WTC11 (cell line): ENCODE results near the gene TEK. TPM values are rescaled to one million over a fixed set of nuclear protein-coding genes. Genes with fewer than 3 reads are reported as not detected.
A peak's percentile ranks its signal among the peaks of the same experiment; 100 is the strongest.

Source experiments
- ATAC-seq: fragments of 200-7000 bp; cut with Tn5 transposase; 2 replicates; pipeline ENCODE4 v1.10.0; 2021; ENCODE audit warnings: mild to moderate bottlenecking, moderate library complexity
- CTCF ChIA-PET: fragments of 300-600 bp; sonication (Branson Sonifier 250); formaldehyde crosslinking; loops from one replicate; lab custom pipeline; 2021; ENCODE audit warnings: antibody characterized with exemption; lab: Charles Lee
- POLR2A ChIA-PET: fragments of 350-600 bp; sonication (Branson Sonifier 250); formaldehyde crosslinking; loops from one replicate; lab custom pipeline; 2021; ENCODE audit warnings: antibody characterized with exemption; lab: Charles Lee
- DNase-seq: peaks from one replicate; pipeline ENCODE4 v3.0.0; 2021; ENCODE audit warnings: low spot score
- H3K27ac Mint-ChIP-seq: 2 replicates; pipeline ENCODE4 v1.8.0; 2021; ENCODE audit warnings: mixed read lengths
- H3K27me3 Mint-ChIP-seq: 2 replicates; pipeline ENCODE4 v1.8.0; 2021; ENCODE audit warnings: low read depth, mild to moderate bottlenecking, moderate library complexity, mixed read lengths
- H3K36me3 Mint-ChIP-seq: 2 replicates; pipeline ENCODE4 v1.8.0; 2021; ENCODE audit warnings: mixed read lengths
- H3K4me1 Mint-ChIP-seq: 2 replicates; pipeline ENCODE4 v1.8.0; 2022; ENCODE audit warnings: mixed read lengths
- H3K4me3 Mint-ChIP-seq: 2 replicates; pipeline ENCODE4 v1.8.0; 2021; ENCODE audit warnings: mild to moderate bottlenecking, moderate library complexity, mixed read lengths
- H3K9me3 Mint-ChIP-seq: 2 replicates; pipeline ENCODE4 v1.8.0; 2021; ENCODE audit warnings: mixed read lengths
- AFF4 ChIP-seq: sonication (generic); formaldehyde crosslinking; IDR thresholded peaks from 2 replicates; pipeline ENCODE4 v1.8.1; 2023; ENCODE audit warnings: mild to moderate bottlenecking, missing genetic modification reagents, borderline replicate concordance
- ATF3 ChIP-seq: sonication (generic); formaldehyde crosslinking; conservative IDR thresholded peaks from 2 replicates; pipeline ENCODE4 v1.8.1; 2022; ENCODE audit warnings: mild to moderate bottlenecking, missing genetic modification reagents
- CBFB ChIP-seq: sonication (generic); formaldehyde crosslinking; IDR thresholded peaks from 2 replicates; pipeline ENCODE4 v1.8.1; 2022; ENCODE audit warnings: mild to moderate bottlenecking, low read depth, missing genetic modification reagents
- CREB1 ChIP-seq: sonication (generic); formaldehyde crosslinking; IDR thresholded peaks from 2 replicates; pipeline ENCODE4 v1.8.0; 2023; ENCODE audit warnings: mild to moderate bottlenecking, missing genetic modification reagents
- CTCF ChIP-seq: fragments of 200-600 bp; IDR thresholded peaks from 2 replicates; pipeline ENCODE4 v1.8.0; 2022; ENCODE audit warnings: antibody characterized with exemption
- EMX1 ChIP-seq: fragments of 250-450 bp; sonication (Bioruptor Pico); IDR thresholded peaks from 2 replicates; pipeline ENCODE4 v1.8.0; 2021; ENCODE audit warnings: mild to moderate bottlenecking
- ETV6 ChIP-seq: sonication (generic); formaldehyde crosslinking; IDR thresholded peaks from 2 replicates; pipeline ENCODE4 v1.8.1; 2022; ENCODE audit warnings: mild to moderate bottlenecking, missing genetic modification reagents
- FOXJ3 ChIP-seq: sonication (generic); formaldehyde crosslinking; IDR thresholded peaks from 2 replicates; pipeline ENCODE4 v1.9.0; 2021; ENCODE audit warnings: missing genetic modification reagents, mild to moderate bottlenecking, borderline replicate concordance
- GABPB1 ChIP-seq: sonication (generic); formaldehyde crosslinking; IDR thresholded peaks from 2 replicates; pipeline ENCODE4 v1.8.1; 2023; ENCODE audit warnings: mild to moderate bottlenecking, missing genetic modification reagents
- GTF2I ChIP-seq: fragments of 250-450 bp; sonication (Bioruptor Pico); conservative IDR thresholded peaks from 2 replicates; pipeline ENCODE4 v1.4.0; 2021; ENCODE audit warnings: mild to moderate bottlenecking
- JAZF1 ChIP-seq: fragments of 250-450 bp; sonication (Bioruptor Pico); IDR thresholded peaks from 2 replicates; pipeline ENCODE4 v1.9.0; 2021; ENCODE audit warnings: moderate library complexity, mild to moderate bottlenecking, inconsistent platforms
- JUN ChIP-seq: sonication (generic); formaldehyde crosslinking; IDR thresholded peaks from 2 replicates; pipeline ENCODE4 v1.8.0; 2023; ENCODE audit warnings: mild to moderate bottlenecking, missing genetic modification reagents
- PRRX2 ChIP-seq: fragments of 250-450 bp; sonication (Bioruptor Pico); IDR thresholded peaks from 2 replicates; pipeline ENCODE4 v1.8.0; 2021; ENCODE audit warnings: mild to moderate bottlenecking
- SMAD4 ChIP-seq: sonication (generic); formaldehyde crosslinking; IDR thresholded peaks from 2 replicates; pipeline ENCODE4 v1.8.0; 2022; ENCODE audit warnings: mild to moderate bottlenecking, missing genetic modification reagents
- TEAD1 ChIP-seq: sonication (generic); formaldehyde crosslinking; IDR thresholded peaks from 2 replicates; pipeline ENCODE4 v1.8.0; 2022; ENCODE audit warnings: mild to moderate bottlenecking, missing genetic modification reagents
- TEAD4 ChIP-seq: sonication (generic); formaldehyde crosslinking; IDR thresholded peaks from 2 replicates; pipeline ENCODE4 v1.8.0; 2022; ENCODE audit warnings: mild to moderate bottlenecking, missing genetic modification reagents
- TP53 ChIP-seq: sonication (generic); formaldehyde crosslinking; IDR thresholded peaks from 2 replicates; pipeline ENCODE4 v1.8.1; 2023; ENCODE audit warnings: mild to moderate bottlenecking, missing genetic modification reagents
- ZBTB21 ChIP-seq: sonication (generic); formaldehyde crosslinking; IDR thresholded peaks from 2 replicates; pipeline ENCODE4 v1.8.1; 2023; ENCODE audit warnings: mild to moderate bottlenecking, missing genetic modification reagents, borderline replicate concordance
- ZNF671 ChIP-seq: fragments of 250-450 bp; sonication (Bioruptor Pico); IDR thresholded peaks from 2 replicates; pipeline ENCODE4 v1.8.0; 2021; ENCODE audit warnings: mild to moderate bottlenecking
- total RNA-seq: library from RNA; stranded (reverse); gene quantifications from 3 replicates; pipeline ENCODE4 v1.2.3, GENCODE V29; 2021
- TF ChIP-seq, protein P1 (sequence below): sonication (generic); formaldehyde crosslinking; IDR thresholded peaks from 2 replicates; pipeline ENCODE4 v1.8.1; 2023; ENCODE audit warnings: mild to moderate bottlenecking, missing genetic modification reagents
- TF ChIP-seq, protein P2 (sequence below): fragments of 250-450 bp; sonication (Bioruptor Pico); IDR thresholded peaks from 2 replicates; pipeline ENCODE4 v1.8.0; 2021; ENCODE audit warnings: mild to moderate bottlenecking
- TF ChIP-seq, protein P3 (sequence below): sonication (generic); formaldehyde crosslinking; IDR thresholded peaks from 2 replicates; pipeline ENCODE4 v1.8.1; 2023; ENCODE audit warnings: mild to moderate bottlenecking, missing genetic modification reagents, moderate library complexity
- TF ChIP-seq, protein P4 (sequence below): sonication (generic); formaldehyde crosslinking; IDR thresholded peaks from 2 replicates; pipeline ENCODE4 v1.8.0; 2023; ENCODE audit warnings: missing genetic modification reagents, mild to moderate bottlenecking, borderline replicate concordance

The TEK gene
- total RNA-seq, 1 experiment from 2014 or later = 3.1 TPM

GRCh38 chr9:27157736-27158135 lies 48.7 kb downstream of the TEK start:
- DNase-seq (peak; percentile 30), ATAC-seq (peak; percentile 82)
- no peak for TF ChIP-seq ZNF671 (CRISPR knock-in tag)
- TF ChIP-seq CBFB (CRISPR knock-in tag) = no peak
- TF ChIP-seq FOXJ3 (CRISPR knock-in tag) = no peak
- no peak for TF ChIP-seq AFF4 (CRISPR knock-in tag)
- TF ChIP-seq, protein P1, sequence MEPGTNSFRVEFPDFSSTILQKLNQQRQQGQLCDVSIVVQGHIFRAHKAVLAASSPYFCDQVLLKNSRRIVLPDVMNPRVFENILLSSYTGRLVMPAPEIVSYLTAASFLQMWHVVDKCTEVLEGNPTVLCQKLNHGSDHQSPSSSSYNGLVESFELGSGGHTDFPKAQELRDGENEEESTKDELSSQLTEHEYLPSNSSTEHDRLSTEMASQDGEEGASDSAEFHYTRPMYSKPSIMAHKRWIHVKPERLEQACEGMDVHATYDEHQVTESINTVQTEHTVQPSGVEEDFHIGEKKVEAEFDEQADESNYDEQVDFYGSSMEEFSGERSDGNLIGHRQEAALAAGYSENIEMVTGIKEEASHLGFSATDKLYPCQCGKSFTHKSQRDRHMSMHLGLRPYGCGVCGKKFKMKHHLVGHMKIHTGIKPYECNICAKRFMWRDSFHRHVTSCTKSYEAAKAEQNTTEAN (CRISPR knock-in tag) = no peak
- no peak for TF ChIP-seq CREB1 (CRISPR knock-in tag)
- no peak for TF ChIP-seq JAZF1 (CRISPR knock-in tag)
- TF ChIP-seq TP53 = no peak
- TF ChIP-seq ATF3 (CRISPR knock-in tag) = no peak
- no peak for TF ChIP-seq ZBTB21
- TF ChIP-seq GTF2I = no peak
- no peak for TF ChIP-seq SMAD4 (CRISPR knock-in tag)
- Mint-ChIP-seq H3K27me3 (no peaks in the 10 kb centered on the region), H3K9me3 (no peaks in the 10 kb centered on the region), H3K4me3 (no peak overlapping the region), H3K36me3 (no peaks in the 10 kb centered on the region), H3K27ac (no peak overlapping the region), H3K4me1 (no peaks in the 10 kb centered on the region)
- POLR2A ChIA-PET = no interaction called here
- CTCF ChIA-PET = no interaction called here

DNA sequence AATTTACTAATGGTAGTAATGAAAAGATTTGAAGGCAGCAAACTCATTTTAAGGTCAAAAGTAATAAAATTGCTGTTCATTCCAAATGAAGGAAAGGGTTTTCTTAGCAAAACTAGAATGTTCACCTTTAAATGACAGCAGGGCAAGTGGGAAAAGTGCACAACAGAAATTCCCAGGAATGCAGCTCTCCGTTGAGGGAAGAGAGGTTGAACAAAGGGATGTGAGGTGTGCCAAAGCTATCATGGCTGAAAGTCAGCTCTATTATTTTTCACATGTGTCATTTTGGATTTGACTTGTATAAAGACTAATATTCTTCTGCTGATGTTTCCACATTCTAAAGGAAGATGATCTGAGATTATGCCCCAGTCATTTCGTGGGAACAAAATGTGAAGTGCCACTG lies 51.6 kb downstream of the TEK start:
- DNase-seq = no peak
- Mint-ChIP-seq H3K27me3 (no peaks in the 10 kb centered on the region), H3K9me3 (no peaks in the 10 kb centered on the region)
- no peak for TF ChIP-seq ETV6 (CRISPR knock-in tag)
- TF ChIP-seq, protein P2, sequence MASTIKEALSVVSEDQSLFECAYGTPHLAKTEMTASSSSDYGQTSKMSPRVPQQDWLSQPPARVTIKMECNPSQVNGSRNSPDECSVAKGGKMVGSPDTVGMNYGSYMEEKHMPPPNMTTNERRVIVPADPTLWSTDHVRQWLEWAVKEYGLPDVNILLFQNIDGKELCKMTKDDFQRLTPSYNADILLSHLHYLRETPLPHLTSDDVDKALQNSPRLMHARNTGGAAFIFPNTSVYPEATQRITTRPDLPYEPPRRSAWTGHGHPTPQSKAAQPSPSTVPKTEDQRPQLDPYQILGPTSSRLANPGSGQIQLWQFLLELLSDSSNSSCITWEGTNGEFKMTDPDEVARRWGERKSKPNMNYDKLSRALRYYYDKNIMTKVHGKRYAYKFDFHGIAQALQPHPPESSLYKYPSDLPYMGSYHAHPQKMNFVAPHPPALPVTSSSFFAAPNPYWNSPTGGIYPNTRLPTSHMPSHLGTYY (CRISPR knock-in tag) = no peak
- no peak for TF ChIP-seq JUN (CRISPR knock-in tag)
- TF ChIP-seq, protein P3, sequence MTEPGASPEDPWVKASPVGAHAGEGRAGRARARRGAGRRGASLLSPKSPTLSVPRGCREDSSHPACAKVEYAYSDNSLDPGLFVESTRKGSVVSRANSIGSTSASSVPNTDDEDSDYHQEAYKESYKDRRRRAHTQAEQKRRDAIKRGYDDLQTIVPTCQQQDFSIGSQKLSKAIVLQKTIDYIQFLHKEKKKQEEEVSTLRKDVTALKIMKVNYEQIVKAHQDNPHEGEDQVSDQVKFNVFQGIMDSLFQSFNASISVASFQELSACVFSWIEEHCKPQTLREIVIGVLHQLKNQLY (CRISPR knock-in tag) = no peak
- TF ChIP-seq, protein P4, sequence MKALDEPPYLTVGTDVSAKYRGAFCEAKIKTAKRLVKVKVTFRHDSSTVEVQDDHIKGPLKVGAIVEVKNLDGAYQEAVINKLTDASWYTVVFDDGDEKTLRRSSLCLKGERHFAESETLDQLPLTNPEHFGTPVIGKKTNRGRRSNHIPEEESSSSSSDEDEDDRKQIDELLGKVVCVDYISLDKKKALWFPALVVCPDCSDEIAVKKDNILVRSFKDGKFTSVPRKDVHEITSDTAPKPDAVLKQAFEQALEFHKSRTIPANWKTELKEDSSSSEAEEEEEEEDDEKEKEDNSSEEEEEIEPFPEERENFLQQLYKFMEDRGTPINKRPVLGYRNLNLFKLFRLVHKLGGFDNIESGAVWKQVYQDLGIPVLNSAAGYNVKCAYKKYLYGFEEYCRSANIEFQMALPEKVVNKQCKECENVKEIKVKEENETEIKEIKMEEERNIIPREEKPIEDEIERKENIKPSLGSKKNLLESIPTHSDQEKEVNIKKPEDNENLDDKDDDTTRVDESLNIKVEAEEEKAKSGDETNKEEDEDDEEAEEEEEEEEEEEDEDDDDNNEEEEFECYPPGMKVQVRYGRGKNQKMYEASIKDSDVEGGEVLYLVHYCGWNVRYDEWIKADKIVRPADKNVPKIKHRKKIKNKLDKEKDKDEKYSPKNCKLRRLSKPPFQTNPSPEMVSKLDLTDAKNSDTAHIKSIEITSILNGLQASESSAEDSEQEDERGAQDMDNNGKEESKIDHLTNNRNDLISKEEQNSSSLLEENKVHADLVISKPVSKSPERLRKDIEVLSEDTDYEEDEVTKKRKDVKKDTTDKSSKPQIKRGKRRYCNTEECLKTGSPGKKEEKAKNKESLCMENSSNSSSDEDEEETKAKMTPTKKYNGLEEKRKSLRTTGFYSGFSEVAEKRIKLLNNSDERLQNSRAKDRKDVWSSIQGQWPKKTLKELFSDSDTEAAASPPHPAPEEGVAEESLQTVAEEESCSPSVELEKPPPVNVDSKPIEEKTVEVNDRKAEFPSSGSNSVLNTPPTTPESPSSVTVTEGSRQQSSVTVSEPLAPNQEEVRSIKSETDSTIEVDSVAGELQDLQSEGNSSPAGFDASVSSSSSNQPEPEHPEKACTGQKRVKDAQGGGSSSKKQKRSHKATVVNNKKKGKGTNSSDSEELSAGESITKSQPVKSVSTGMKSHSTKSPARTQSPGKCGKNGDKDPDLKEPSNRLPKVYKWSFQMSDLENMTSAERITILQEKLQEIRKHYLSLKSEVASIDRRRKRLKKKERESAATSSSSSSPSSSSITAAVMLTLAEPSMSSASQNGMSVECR = no peak
- TF ChIP-seq TEAD4 (CRISPR knock-in tag) = no peak
- TF ChIP-seq CTCF = no peak
- TF ChIP-seq TEAD1 = no peak
- no peak for TF ChIP-seq EMX1 (CRISPR knock-in tag)
- no peak for TF ChIP-seq GABPB1 (CRISPR knock-in tag)
- no peak for TF ChIP-seq PRRX2
- TF ChIP-seq, all 79 proteins: peak for 0
- ChIA-PET CTCF (interaction anchor here (1.1 kb wide), 1 partner anchor 127 kb away, joined by 3 read pairs; no protein-coding TSS in a partner anchor), POLR2A (no interaction called here)
- Mint-ChIP-seq H3K36me3 (no peaks in the 10 kb centered on the region), H3K27ac (no peak overlapping the region), H3K4me3 (no peak overlapping the region), H3K4me1 (peaks cover 2% of the 10 kb centered on the region; the same call in 1 of the 2 replicates)
- ATAC-seq = no peak
